Hematopoietic multipotent progenitor cell treated with erythropoietin and hydrocortisone succinate and interleukin-3 and kit ligand, for 17 days (in vitro differentiated cells): ENCODE measurements around the gene SPPL2B.
A peak's percentile ranks its signal among the peaks of the same experiment; 100 is the strongest.
"Not testable (repeated sequence)": the region's sequence is repeated elsewhere in the genome, so short reads cannot be mapped to it uniquely, and the experiment has no call there.

ENCODE experiments used
- DNase-seq: peaks from one replicate; pipeline ENCODE4 v3.0.0-alpha.2; 2015; ENCODE audit warnings: low spot score

The SPPL2B gene, protein sequence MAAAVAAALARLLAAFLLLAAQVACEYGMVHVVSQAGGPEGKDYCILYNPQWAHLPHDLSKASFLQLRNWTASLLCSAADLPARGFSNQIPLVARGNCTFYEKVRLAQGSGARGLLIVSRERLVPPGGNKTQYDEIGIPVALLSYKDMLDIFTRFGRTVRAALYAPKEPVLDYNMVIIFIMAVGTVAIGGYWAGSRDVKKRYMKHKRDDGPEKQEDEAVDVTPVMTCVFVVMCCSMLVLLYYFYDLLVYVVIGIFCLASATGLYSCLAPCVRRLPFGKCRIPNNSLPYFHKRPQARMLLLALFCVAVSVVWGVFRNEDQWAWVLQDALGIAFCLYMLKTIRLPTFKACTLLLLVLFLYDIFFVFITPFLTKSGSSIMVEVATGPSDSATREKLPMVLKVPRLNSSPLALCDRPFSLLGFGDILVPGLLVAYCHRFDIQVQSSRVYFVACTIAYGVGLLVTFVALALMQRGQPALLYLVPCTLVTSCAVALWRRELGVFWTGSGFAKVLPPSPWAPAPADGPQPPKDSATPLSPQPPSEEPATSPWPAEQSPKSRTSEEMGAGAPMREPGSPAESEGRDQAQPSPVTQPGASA

DNA sequence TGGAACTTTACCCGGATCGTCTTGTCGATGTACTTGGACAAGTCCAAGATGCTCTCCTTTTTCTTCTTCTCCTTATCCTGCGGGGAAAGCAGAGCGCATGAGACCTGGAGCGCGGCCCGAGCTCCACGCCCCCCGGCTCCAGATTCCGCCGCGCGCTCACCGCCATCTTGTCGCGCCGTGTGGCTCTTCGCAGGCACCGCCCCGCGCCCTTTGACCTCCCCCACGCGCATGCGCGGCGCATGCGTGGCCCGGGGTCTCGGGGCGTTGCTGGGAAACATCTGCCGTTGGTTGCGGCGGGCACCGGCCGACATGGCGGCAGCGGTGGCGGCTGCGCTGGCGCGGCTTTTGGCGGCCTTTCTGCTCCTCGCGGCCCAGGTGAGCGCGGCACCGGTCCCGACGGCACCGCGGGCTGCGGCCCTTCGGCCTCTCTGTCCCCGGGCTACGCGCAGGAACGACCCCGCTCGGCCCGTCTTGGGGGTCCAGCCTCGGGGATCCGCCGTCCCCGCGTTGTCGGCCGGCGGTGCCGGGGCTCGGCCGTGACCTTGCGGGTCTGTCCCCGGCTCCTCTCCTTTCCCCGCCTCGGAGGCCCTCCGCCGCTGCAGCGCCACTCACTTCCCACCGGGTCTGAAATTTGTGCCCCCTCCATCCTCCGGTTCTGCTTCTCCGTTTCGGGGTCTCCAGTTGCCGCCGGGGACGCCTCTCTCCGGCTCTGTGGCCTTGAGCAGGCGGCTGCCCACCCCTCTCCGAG, at the start of gene SPPL2B, which contains the start of gene LSM7:
SPPL2B (plus strand) TSS at position 284 of the 748 bp plus-strand sequence; CDS start at position 310, 26 bp downstream.
LSM7 (minus strand) TSS at position 186 of the 748 bp plus-strand sequence; CDS start at position 166, 20 bp downstream.
- peak; percentile 94 for DNase-seq

DNA sequence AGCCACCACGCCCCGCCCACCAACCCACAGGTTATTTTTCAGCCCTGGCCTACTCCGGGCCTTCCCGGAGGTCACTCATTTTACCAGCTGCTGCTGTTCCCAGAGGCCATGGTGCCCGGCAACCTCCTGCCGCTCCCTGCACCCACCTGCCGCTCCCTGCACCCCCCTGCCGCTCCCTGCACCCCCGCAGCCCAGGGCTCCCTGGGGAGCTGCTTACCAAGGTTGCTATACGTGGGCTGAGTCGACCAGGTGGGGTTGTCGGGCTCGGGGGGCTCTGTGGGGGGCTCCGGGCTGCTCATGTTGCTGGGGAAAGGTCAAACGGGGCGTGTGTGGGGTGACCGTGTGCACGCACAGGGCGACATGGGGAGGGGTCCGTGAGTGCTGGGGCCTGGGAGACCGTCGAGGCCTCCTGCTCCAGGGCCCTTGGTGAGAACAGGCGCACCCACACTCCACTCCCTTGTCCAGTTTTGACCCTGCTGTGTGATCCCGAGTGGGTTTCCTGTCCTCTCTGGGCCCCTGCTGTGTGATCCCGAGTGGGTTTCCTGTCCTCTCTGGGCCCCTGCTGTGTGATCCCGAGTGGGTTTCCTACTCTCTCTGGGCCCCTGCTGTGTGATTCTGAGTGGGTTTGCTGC, 47.7 kb upstream of the SPPL2B start:
- no peak for DNase-seq

DNA sequence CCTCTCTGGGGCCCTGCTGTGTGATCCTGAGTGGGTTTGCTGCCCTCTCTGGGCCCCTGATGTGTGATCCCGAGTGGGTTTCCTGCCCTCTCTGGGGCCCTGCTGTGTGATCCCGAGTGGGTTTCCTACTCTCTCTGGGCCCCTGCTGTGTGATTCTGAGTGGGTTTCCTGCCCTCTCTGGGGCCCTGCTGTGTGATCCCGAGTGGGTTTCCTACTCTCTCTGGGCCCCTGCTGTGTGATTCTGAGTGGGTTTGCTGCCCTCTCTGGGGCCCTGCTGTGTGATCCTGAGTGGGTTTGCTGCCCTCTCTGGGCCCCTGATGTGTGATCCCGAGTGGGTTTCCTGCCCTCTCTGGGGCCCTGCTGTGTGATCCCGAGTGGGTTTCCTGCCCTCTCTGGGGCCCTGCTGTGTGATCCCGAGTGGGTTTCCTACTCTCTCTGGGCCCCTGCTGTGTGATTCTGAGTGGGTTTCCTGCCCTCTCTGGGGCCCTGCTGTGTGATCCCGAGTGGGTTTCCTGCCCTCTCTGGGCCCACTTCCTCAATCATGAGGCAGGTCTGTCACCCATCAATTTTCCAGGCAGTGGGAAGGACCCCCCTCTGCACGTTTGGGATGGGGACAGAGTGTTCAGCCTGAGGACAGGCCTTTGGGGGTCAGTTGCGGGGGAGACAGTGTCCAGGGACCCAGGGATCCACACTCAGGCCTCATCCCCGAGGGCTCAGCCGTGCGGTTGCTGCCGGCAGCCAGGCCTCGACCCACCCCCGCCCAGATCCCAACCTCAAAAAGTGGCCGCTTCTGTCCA, 47.0 kb upstream of the SPPL2B start:
- DNase-seq: not testable (repeated sequence)

DNA sequence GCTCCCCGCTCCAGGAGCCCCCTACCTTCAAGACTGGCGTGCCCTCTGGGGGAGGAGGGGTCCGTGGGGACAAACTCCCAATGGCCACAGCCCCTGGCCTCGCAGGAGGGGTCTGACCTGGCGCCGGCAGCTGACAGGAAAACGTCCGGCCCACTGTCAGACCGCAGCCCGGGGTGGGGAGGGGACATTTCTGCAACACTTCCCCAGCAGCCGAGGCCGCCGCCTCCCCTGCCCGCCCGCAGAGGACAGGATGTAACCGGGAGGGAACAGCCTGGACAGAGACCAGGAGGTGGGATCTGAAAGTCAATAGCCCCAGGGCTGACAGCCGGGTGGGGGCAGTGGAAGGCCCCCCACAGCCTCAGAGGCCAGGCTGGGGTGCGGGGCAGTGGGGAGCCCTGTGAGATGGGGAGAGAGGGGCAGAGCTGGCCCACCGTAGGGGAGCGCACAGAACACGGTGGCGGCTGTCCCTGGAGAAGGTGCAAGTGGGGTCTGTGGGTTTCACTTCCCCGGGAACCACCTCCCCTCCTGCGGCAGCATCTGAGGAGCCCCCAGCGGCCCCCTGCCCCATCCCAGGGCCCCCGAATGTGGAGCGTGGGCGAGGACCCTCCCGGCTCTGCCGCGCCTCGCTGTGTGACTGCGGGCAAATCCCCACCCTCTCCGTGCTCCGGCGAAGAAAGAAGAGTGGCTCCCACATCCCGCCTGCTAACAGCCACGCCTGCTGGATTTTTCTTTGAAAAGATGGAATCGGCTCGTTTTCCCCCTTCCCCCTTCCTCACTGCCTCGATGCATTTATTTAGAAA, 46.2 kb upstream of the SPPL2B start, which contains the start of gene PEAK3:
PEAK3 (minus strand) TSS at position 114 of the 800 bp plus-strand sequence. CDS start 1,244 bp downstream, outside the sequence.
- DNase-seq: no peak

DNA sequence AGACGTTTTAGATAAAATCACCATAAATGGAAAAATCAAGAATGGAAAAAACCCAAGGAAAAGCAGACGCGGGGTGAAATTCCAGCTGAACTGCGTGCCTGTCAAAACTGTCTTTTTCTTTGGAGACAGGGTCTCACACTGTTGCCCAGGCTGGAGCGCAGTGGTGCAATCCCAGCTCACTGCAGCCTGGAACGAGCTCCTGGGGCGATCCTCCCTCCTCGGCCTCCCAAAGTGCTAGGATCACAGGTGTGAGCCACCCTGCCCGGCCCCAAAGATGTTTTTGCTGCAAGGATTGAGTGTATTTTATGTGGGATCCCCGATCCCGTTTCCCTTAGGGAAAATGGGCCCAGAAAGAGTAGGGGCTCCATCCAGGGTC, 45.6 kb upstream of the SPPL2B start:
- DNase-seq: no peak

DNA sequence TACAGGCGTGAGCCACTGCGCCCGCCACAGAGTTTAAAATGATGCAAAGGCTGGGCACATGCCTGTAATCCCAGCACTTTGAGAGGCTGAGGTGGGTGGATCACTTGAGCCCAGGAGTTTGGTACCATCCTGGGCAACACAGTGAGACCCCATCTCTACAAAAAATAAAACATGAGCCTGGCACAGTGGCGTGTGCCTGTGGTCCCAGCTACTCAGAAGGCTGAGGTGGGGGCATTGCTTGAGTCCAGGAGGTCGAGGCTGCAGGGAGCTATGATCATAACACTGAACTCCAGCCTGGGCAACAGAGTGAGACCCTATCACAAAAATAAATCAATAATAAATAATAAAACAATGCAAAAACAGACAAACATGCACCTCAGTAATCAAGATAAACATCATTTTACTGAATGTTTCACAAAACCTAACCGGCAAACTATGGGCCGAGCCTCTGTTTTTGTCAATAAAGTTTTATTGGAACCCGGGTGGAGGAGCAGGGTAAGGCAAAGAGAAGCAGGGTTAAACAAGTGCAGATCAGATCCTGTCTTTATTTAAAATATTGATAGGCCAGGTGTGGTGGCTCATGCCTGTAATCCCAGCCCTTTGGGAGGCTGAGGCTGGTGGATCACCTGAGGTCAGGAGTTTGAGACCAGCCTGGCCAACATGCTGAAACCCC, 44.5 kb upstream of the SPPL2B start:
- DNase-seq: no peak

DNA sequence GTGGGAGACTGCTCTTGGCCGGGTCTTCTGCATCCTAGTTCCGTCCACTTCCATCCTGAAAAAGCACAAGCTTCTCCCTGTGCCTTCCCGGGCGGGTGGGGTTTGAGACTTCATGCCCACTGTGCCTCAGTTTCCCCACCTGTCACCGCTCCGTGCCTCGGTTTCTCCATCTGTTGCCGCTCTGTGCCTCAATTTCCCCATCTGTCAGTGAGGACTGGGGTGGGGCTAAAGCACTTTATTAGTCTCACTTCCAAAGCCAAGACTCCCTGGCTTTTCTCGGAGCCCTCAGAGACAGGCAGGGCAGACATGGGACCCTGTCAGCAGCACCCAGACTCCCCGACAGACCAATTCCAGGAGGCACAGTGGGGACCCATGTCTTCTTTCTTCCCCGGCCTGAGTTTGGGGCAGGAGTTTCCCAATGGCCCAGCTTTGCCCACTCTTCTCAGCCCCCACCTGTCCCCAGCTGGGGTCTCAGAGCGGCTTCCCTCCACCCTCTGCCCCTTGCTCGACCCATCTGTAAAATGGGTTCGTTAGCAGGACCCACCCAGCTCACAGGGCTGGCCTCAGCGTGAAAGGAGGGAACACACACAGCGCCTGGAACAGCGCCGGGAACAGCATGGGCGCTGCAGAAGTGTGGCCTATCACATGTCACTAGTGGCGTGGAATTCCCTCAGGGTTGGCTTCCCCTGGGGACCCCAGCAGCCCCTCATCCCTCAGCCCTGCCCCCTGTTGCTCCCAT, 41.9 kb upstream of the SPPL2B start:
- no peak for DNase-seq

DNA sequence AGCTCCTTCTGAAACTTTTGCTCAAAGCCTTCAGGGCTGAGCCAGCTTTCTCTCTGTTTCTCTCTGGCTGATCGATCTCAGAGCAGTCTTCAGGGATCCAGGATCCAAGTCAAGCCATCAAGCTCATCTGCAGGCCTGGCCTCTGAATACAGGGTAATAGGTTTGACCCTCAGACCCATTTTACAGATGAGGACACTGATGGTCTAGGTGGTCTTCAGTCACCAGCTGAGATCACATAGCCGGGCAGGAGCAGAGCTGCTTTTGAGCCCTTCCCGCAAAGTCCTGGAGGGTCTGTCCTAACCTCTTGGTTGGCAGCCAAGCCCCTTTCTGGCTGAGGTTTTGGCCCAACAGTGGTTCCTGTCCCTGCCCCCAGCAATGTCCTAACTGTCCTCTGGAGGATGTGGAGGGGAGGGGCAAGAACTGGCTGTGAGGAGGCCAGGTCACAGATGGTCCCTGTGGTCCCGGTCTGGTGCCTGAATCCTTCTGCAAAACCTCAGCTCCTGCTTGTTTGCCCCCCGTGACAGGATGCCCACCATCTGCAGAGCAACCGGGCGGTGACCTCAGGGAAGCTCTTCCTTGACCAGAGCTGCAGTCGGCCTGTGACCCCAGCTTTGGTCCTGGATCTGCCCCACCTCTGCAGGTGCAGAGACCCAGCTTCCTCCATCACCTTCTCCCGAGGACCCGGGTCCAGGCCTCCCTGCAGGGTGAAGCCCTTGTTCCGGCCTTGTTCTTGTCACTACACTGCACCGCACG, 40.7 kb upstream of the SPPL2B start:
- DNase-seq: no peak

DNA sequence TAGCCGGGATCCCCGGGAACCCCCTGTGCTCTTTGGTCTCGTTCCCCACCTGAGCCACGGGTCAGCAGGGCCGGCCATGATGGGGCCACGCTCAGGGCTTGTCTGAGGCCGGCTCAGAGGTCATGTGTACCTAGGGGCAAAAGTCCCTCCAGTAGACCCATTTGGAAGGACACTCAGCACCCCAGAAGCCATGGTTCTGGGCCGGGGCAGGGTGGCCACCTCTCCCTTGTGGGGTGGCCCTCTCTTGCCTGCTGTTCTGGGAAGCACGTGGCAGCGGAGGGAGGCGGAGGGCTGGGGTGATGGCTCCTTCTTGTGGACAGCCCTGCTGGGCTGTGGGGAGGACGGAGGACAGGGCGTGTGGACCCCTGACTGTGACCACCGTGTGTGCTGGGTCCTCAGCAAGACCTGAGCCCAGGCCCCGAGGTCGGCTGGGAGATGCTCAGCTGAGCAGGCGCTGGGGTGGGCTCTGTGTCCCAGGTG, 40.1 kb upstream of the SPPL2B start:
- DNase-seq: no peak

DNA sequence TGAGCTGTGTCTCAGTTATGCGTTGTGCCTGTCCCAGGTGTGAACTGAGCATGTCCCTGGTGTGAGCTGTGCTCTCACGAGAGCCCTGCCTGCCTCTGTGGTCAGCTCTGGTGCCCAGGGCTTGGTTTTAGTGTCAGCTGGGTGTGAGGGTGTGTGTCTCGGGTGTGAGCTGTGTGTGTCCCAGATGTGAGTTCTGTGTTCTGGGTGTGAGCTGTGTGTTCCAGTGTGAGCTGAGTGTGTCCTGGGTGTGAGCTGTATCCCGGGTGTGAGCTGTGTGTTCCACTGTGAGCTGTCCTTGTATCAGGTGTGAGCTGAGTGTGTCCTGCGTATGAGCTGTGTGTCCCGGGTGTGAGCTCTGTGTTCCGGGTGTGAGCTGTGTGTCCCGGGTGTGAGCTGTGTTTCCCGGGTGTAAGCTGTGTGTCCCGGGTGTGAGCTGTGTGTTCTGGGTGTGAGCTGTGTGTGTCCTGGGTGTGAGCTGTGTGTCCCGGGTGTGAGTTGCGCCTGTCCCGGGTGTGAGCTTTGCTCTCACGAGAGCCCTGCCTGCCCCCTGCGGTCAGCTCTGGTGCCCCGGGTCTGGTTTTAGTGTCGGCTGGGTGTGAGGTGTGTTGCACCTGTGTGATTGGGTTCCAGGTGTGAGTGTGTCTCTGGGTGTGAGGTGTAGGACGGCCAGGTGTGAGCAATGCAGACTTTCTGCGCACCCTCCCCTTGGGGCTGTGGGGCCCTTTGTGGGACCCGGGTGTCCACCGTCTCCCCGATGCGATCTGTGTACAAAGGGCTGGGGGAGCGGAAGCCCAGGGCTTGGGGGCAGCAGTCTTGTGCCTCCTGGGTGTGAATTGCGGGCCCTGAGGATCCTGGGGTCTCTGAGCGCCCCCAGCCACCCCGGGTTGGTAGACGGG, 39.4 kb upstream of the SPPL2B start:
- no peak for DNase-seq

DNA sequence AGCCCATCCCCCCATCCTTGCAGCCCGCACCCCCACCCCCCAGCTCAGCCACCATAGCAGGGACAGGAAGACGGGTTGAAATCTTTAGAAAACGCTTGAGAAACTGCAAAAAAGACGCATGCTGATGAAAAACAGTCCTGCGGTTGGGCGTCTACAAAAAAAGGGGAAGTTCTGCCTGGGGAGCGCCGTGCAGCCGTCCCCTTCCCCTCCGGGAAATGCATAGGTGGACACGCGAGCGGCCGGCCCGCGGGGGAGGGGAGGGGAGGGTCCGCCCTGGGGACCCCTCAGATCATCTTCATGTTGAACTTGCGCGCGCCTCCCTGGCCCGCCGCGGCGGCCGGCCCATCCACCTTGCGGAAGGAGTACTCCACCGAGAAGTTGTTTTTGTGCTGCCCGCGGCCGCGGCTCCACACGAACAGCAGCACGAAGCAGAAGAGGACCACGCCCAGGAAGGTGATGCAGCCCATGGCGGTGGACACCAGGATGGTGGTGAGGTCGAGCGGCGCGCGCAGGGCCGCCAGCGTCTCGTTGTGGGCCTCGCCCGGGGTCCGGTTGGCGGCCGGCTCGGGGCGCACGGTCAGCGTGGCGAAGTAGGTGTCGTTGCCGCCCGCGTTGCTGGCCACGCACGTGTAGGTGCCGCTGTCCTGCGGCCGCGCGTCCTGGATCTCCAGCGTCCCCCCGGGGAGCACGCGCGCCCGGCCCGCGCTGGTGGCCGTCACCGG, 38.6 kb upstream of the SPPL2B start:
- no peak for DNase-seq

DNA sequence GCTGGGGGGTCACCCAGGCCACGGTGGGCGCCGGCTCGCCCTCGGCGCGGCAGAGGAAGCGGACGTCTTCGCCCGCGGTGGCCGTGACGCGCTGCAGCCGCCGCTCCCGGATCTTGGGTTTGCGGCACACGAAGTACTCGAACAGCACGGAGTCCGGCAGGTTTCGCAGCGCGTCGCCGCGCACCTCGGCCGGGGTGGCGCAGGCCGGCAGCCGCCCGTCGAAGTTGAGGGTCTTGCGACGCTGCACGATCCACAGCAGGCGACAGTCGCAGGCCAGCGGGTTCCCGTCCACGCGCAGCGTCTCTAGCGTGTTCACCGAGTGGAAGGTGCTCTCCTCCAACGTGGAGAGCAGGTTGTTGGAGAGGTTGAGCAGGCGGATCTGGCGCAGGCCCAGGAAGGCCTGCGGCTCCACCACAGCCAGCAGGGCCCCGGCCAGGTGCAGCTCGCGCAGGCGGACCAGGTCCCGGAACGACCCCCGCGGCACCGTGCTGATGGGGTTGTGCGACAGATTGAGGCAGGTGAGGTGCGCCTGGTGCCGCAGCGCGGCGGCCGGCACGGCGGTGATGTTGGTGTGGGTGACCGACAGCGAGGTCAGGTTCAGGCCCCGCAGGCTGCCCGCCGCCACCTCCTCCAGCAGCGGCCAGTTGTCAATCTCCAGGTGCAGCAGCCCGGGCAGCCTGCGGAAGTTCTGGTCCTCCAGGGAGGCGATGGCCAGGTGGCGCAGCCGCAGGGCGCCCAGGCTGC, 37.9 kb upstream of the SPPL2B start:
- no peak for DNase-seq

DNA sequence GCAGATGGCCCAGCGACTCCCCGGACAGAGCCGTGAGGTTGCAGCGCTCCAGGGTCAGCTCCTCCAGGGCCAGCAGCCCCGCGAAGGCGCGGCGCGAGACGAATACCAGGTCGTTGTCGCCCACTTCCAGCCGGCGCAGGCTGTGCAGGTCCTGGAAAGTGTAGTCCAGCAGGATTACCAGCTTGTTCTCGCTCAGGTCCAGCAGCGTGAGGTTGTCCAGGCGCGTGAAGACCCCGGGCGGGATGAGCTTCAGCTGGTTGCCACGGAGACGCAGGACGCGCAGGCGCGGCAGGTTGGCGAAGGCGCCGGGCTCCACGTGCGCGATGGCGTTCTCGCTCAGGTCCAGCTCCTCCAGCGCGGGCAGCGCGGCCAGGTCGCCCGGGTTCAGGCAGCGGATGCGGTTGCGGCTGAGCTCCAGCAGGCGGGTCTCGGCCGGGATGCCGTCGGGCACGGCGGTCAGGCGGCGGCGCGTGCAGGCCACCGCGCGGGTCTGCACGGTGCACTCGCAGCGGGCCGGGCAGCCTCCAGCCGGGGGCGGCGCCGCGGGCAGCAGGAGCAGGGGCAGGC, 37.2 kb upstream of the SPPL2B start:
- DNase-seq: no peak

DNA sequence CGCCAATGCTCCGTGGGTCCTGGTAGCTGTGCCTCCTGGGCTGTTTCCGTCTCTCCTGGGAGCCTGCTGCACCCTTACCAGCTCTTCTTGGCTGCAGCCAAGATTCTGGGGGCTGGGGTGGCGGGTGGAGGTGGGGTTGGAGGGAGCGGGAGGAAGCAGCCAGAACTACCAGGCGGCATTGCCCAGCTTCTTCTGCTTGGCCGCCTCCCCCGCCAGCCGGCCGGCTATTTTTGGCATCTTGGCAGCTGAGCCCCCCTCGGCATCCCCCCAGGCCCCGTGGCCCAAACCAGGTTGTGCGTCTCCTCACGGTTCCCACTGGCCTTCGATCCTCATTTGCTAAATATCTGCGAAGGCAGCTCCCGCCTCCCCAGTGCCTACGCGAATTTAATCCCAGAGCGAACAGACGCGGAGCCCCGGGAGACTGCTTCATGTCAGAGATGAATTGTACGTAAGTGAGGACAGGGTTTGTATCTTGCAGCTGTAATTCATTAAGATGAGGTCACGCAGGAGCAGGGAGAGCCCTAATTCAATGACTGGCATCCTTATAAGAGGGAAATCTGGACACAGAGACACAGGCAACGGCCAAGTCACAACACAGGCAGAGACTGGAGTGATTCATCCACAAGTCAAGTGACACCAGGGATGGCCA, 33.7 kb upstream of the SPPL2B start:
- no peak for DNase-seq

DNA sequence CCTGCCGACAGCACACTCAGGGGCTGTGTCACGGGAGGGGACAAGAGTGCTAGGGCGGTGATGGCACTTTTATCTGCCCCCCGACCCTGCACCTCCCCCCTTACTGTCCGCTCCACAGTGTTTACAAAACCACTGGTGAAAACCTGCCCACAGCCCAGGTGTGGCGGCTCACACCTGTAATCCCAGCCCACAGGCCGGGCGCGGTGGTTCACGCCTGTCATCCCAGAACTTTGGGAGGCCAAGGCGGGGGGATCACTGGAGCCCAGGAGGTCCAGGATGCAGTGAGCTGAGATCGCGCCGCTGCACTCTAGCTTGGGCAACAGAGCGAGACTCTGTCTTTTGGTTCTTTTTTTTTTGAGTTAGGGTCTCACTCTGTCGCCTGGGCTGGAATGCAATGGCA, 32.3 kb upstream of the SPPL2B start:
- DNase-seq: no peak
